ENCODE data around the gene MBOAT7.
"Not testable (repeated sequence)": the region's sequence is repeated elsewhere in the genome, so short reads cannot be mapped to it uniquely, and the experiment has no call there.

The MBOAT7 gene

DNA sequence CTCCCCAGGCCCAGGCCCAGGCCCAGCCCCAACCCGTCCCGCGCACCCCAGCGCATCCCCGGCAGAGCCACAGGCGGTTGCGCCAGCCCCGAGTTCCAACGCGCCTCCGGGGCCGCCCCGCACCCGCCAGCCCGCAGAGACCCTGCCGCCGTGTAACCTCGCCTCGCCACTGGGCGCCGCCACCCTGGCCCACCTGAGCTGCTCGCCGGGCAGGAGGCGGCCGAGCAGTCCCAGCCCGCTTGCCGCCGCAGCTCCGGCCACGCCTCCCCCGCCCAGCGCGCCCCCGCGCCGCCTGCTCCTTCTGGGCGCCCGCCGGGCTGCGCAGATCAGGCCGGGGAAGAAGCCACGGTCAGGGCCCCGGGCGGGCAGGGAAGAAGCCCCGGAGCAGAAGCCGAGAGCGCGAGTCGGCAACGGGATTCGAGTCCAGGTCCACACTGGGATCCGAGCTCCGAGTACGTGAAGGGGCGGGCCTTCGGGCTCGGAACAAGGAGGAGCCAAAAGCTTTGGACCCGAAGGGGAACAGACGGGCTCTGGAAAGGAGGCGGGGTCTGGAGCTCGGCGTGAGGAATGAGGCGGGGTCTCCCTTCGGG is at the start of gene MBOAT7:
Gene MBOAT7 (minus strand): TSS at position 436 of the 590 bp plus-strand sequence. CDS start 1,072 bp downstream, outside the sequence.
- DNase-seq (ENCODE audit: low spot score): no peak

- DNase-seq (ENCODE audit: low spot score): no peak
These were observed 44.6 kb upstream of the MBOAT7 start for GRCh38 chr19:54233941-54234340.

GRCh38 chr19:54231077-54231931 is 41.9 kb upstream of the MBOAT7 start:
- DNase-seq (ENCODE audit: low spot score): peak; percentile 94

GRCh38 chr19:54230031-54230430 is 40.7 kb upstream of the MBOAT7 start:
- no peak for DNase-seq (ENCODE audit: low spot score)

DNA sequence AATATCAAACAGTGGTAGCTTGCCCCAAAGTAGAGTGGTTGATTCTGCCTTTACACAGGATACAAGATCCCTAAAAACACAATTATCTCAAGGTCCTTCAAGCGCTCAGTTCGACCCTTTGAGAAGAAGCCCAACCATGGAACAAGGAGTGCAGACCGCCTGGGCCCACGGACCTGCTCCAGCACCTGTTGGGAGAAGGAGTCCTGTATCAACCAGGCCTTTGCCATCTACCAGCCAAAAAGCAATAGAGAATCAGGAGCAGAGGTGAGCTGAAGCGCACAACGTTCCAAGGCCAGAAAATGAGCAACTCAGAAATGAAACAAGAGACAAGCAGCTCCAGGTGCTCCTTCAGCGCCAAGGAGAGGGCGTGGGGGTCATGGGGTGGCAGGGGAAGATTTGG is 39.8 kb upstream of the MBOAT7 start:
- no peak for DNase-seq (ENCODE audit: low spot score)

- DNase-seq (ENCODE audit: low spot score): not testable (repeated sequence)
These were observed 35.2 kb upstream of the MBOAT7 start for GRCh38 chr19:54224619-54225018.

GRCh38 chr19:54223937-54224281 is 34.5 kb upstream of the MBOAT7 start:
- not testable (repeated sequence) for DNase-seq (ENCODE audit: low spot score)

DNA sequence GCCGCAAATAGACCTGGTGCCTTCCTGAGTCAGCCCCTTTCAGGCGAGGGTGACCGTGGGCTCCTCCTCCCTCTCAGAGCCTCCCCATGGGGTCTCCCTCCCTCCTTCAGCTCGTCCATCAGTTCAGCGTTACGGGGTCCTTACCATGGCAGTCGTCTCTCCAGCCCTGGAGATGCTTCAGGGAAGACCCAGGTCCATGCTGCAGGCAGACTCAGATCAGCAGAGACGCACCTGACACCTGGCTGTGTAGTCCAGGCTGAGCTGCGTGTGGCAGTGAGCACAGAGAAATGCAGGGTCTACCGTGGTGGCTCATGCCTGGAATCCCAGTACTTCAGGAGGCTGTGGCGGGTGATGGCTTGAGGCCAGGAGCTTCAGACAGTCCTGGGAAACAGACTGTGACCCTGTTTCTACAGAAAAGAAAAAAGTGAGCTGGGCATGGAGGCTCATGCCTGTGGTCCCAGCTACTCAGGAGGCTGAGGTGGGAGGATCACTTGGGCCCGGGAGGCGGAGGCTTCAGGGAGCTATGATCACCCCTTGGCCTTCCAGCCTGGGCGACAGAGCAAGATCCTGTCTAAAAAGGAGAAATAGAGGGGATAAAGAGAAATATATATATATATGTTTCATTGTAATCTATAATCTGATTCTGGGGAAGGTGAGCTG is 34.0 kb upstream of the MBOAT7 start:
- not testable (repeated sequence) for DNase-seq (ENCODE audit: low spot score)

DNA sequence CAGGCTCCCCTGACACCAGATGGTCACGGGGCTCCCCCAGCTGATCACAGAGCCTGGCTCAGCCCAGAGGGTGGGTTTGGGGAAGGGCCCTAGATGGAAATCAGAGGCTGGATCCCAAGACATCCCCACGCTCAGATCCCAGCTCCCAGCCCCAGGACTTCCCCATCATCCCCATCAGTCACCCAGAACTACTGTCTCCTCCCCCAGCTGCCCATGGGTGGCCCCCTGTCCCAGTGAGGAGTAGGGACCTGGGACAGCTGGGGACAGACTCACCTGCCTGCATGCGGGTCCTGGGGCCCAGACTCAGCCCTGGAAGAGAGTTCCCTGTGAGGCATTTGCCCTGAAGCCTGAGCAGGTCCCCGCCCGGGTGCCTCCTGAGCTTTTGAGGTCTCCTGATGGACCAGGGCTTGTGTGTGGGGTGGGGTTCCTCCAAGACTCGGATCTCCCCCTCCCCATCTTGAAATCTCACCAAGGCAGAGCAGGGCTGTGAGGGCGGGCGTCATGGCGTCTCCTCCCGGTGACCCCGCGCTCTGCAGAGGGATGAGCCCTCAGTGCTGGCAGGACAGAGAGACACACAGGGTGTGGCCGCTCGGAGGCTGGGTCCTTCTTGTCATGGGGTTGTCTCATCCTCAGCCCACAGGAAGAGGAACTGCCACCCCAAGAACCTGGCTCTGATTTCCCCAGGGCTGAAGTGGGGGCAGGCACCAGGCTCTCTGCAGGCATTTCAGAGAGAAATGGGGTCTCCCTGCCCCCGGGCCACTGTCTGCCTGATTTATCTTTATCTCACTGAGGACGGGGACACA is 33.3 kb upstream of the MBOAT7 start, which contains the start of gene LILRB3:
Gene LILRB3 (minus strand): TSS at position 534 of the 803 bp plus-strand sequence. CDS start 31 bp downstream, at position 503.
- DNase-seq (ENCODE audit: low spot score): not testable (repeated sequence)

DNA sequence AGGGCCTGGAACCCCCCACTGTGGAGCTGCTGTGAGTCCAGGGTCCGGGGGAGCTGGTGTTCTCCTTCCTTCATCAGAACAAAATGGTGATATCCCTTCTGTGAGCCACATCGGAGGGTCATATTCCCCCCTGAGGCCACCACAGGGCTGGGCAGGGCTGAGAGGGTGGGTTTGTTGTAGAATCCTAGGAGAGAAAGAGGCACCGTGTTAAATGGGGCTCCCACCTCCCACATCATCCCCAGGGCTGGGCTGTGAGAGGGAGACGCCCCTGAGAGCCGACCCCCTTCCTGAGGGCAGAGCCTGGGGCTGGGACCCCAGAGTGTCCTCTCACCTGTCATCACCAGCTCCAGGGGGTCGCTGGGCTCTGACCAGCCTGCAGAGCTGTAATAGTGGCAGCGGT is 32.6 kb upstream of the MBOAT7 start:
- not testable (repeated sequence) for DNase-seq (ENCODE audit: low spot score)

DNA sequence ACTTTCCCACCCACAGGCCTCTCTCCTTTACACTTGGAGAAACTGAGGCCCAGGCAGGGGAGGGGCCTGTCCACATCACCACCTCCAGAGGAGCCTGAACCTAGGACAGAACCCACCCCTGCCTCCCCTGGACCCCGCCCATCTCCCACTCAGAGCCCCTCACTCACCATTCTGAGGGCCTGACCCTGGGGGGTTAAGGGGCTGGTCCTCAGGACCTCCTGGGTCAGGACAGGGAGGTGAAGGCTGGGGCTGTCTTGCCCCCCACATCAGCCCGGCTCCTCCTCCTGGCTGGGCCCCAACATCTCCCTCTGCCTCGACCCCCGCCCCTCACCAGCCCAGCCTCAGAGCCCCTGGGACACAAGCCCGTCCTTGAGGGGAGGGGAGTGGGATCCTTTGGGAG is 30.3 kb upstream of the MBOAT7 start:
- peak; percentile 1 for DNase-seq (ENCODE audit: low spot score)

- DNase-seq (ENCODE audit: low spot score): peak; percentile 3
These were observed 29.7 kb upstream of the MBOAT7 start for GRCh38 chr19:54218960-54219661.

GRCh38 chr19:54218259-54218658 is 28.9 kb upstream of the MBOAT7 start:
- peak; percentile 2 for DNase-seq (ENCODE audit: low spot score)

GRCh38 chr19:54217517-54218247 is 28.3 kb upstream of the MBOAT7 start:
- not testable (repeated sequence) for DNase-seq (ENCODE audit: low spot score)

GRCh38 chr19:54216869-54217268 is 27.5 kb upstream of the MBOAT7 start:
- DNase-seq (ENCODE audit: low spot score): no peak

- not testable (repeated sequence) for DNase-seq (ENCODE audit: low spot score)
These were observed 25.4 kb upstream of the MBOAT7 start for GRCh38 chr19:54214734-54215133.

GRCh38 chr19:54214217-54214616 is 24.8 kb upstream of the MBOAT7 start:
- not testable (repeated sequence) for DNase-seq (ENCODE audit: low spot score)

DNA sequence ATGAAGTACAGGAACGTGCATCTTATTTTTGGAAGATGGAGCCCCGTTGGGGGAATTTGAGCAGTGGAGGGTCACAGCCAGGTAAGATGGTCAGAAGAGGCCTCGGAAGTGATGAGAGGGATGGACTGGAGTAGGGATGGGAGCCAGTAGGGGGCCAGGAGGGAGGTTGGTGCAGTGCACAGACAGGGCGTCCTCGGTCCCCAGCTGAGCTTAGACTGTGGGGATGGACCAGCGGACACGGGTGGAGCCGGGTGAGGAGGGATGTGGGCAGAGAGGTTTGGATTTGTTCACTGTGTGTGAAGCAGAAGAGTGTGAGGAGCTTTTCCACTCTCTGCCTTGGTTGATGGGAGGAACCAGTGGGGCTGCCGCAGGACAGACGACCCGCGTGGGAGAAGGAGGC is 21.9 kb upstream of the MBOAT7 start:
- DNase-seq (ENCODE audit: low spot score): no peak

GRCh38 chr19:54209811-54210494 is 20.6 kb upstream of the MBOAT7 start:
- peak; percentile 92 for DNase-seq (ENCODE audit: low spot score)
